Neural cell (in vitro differentiated cells): ENCODE results near the gene CTTNBP2NL. TPM values are rescaled to one million over a fixed set of nuclear protein-coding genes. Genes with fewer than 3 reads are reported as not detected.

ENCODE experiments used
- H2AFZ ChIP-seq: fragments of 200-600, 300-800 bp; sonication (generic), shearing (Covaris generic); 2 replicates; pipeline ENCODE4 v1.6.0; 2014; ENCODE audit warnings: low read depth, mild to moderate bottlenecking, antibody characterized with exemption, low read length, moderate library complexity
- H3F3A ChIP-seq: fragments of 200-600 bp; shearing (Covaris generic); 2 replicates; pipeline ENCODE4 v1.6.1; 2016; ENCODE audit warnings: mild to moderate bottlenecking, moderate library complexity, mixed read lengths, antibody characterized with exemption, low read length; ENCODE audit not compliant: insufficient read depth, poor library complexity, severe bottlenecking
- H3K27ac ChIP-seq: fragments of 200-600, 300-800 bp; sonication (generic), shearing (Covaris generic); 2 replicates; pipeline ENCODE4 v1.5.1; 2014; ENCODE audit warnings: mild to moderate bottlenecking, low read length, moderate library complexity
- H3K27me3 ChIP-seq: fragments of 300-800, 200-600 bp; sonication (generic), shearing (Covaris generic); 2 replicates; pipeline ENCODE4 v1.6.0; 2014; ENCODE audit warnings: mild to moderate bottlenecking, low read depth, low read length, moderate library complexity; ENCODE audit not compliant: insufficient read depth
- H3K36me3 ChIP-seq: fragments of 300-800, 200-600 bp; sonication (generic), shearing (Covaris generic); 2 replicates; pipeline ENCODE4 v1.5.1; 2014; ENCODE audit warnings: mild to moderate bottlenecking, antibody characterized with exemption, low read length, moderate library complexity; ENCODE audit not compliant: insufficient read depth
- H3K4me2 ChIP-seq: fragments of 300-800, 200-600 bp; sonication (generic), shearing (Covaris generic); 2 replicates; pipeline ENCODE4 v1.6.0; 2014; ENCODE audit warnings: mild to moderate bottlenecking, low read length
- H3K4me3 ChIP-seq: fragments of 300-800, 200-600 bp; sonication (generic), shearing (Covaris generic); 2 replicates; pipeline ENCODE4 v1.5.1; 2014; ENCODE audit warnings: mild to moderate bottlenecking, low read length, moderate library complexity
- H3K79me2 ChIP-seq: fragments of 200-600 bp; shearing (Covaris generic); replicated peaks from 2 replicates; pipeline ENCODE4 v1.6.0; 2014; ENCODE audit warnings: mild to moderate bottlenecking, low read length, moderate library complexity; ENCODE audit not compliant: insufficient read depth
- H3K9ac ChIP-seq: fragments of 300-800, 200-600 bp; sonication (generic), shearing (Covaris generic); 2 replicates; pipeline ENCODE4 v1.6.1; 2016; ENCODE audit warnings: mild to moderate bottlenecking, low read length, mixed read lengths
- H3K9me2 ChIP-seq: fragments of 200-600 bp; shearing (Covaris generic); 2 replicates; pipeline ENCODE4 v1.6.1; 2016; ENCODE audit warnings: mild to moderate bottlenecking, low read length, mixed read lengths; ENCODE audit not compliant: insufficient read depth
- H3K9me3 ChIP-seq: fragments of 200-600, 300-800 bp; sonication (generic), shearing (Covaris generic); 2 replicates; pipeline ENCODE4 v1.6.1; 2016; ENCODE audit warnings: mild to moderate bottlenecking, mixed run types, low read length, moderate library complexity, mixed read lengths
- H4K20me1 ChIP-seq: fragments of 200-600 bp; shearing (Covaris generic); 2 replicates; pipeline ENCODE4 v1.6.1; 2016; ENCODE audit warnings: mild to moderate bottlenecking, mixed run types; ENCODE audit not compliant: insufficient read depth
- CTCF ChIP-seq: fragments of 450-650 bp; IDR thresholded peaks from 2 replicates; pipeline ENCODE4 v1.5.1; 2014; ENCODE audit warnings: antibody characterized with exemption, mild to moderate bottlenecking, moderate library complexity; ENCODE audit not compliant: poor library complexity, severe bottlenecking
- EP300 ChIP-seq: fragments of 450-650 bp; conservative IDR thresholded peaks from 2 replicates; pipeline ENCODE4 v1.6.1; 2014; ENCODE audit warnings: antibody characterized with exemption, mild to moderate bottlenecking, moderate library complexity; ENCODE audit not compliant: poor library complexity, severe bottlenecking
- EZH2 ChIP-seq: fragments of 200-600, 300-800 bp; shearing (Covaris generic), sonication (generic); IDR thresholded peaks from 2 replicates; pipeline ENCODE4 v1.6.1; 2014; ENCODE audit warnings: antibody characterized with exemption, low read length, borderline replicate concordance, mild to moderate bottlenecking; ENCODE audit not compliant: insufficient read depth, poor library complexity, severe bottlenecking
- MXI1 ChIP-seq: fragments of 450-650 bp; conservative IDR thresholded peaks from 2 replicates; pipeline ENCODE4 v1.6.1; 2014; ENCODE audit warnings: antibody characterized with exemption, mild to moderate bottlenecking; ENCODE audit not compliant: poor library complexity, severe bottlenecking
- POLR2AphosphoS5 ChIP-seq: IDR thresholded peaks from 2 replicates; pipeline ENCODE4 v1.6.1; 2012
- RAD21 ChIP-seq: fragments of 450-650 bp; conservative IDR thresholded peaks from 2 replicates; pipeline ENCODE4 v1.6.1; 2014; ENCODE audit warnings: antibody characterized with exemption, mild to moderate bottlenecking, moderate library complexity
- REST ChIP-seq: IDR thresholded peaks from 2 replicates; pipeline ENCODE4 v1.6.1; 2012; ENCODE audit warnings: borderline replicate concordance
- SMC3 ChIP-seq: fragments of 450-650 bp; conservative IDR thresholded peaks from 2 replicates; pipeline ENCODE4 v1.6.1; 2014; ENCODE audit warnings: antibody characterized with exemption, mild to moderate bottlenecking, moderate library complexity; ENCODE audit not compliant: poor library complexity
- TAF1 ChIP-seq: IDR thresholded peaks from 2 replicates; pipeline ENCODE4 v1.6.1; 2012; ENCODE audit warnings: low read depth
- polyA plus RNA-seq: library from polyadenylated mRNA; depleted of rRNA; stranded (reverse); fragments of >200 nt; gene quantifications from 2 replicates; pipeline ENCODE4 v1.2.3, GENCODE V29; 2014

CTTNBP2NL gene
- polyA plus RNA-seq, 1 donor from 2014 or later = 11.8 TPM

GRCh38 chr1:112506731-112507130 is 110.7 kb downstream of the CTTNBP2NL start:
- no peaks in the 10 kb centered on the region for H3K9me3 ChIP-seq
- H3F3A ChIP-seq = no peaks in the 10 kb centered on the region
- no peak overlapping the region for H3K4me2 ChIP-seq
- no peaks in the 10 kb centered on the region for H3K36me3 ChIP-seq
- no peak overlapping the region for H3K9ac ChIP-seq
- H3K4me3 ChIP-seq = no peak overlapping the region
- TF ChIP-seq TAF1 (no peak), EP300 (no peak), MXI1 (no peak)
- H3K27ac ChIP-seq = no peak overlapping the region
- H3K9me2 ChIP-seq = no peaks in the 10 kb centered on the region
- peaks cover 77% of the 10 kb centered on the region for H3K27me3 ChIP-seq
- no peaks in the 10 kb centered on the region for H3K79me2 ChIP-seq
- no peaks in the 10 kb centered on the region for H4K20me1 ChIP-seq
- no peak overlapping the region for H2AFZ ChIP-seq

GRCh38 chr1:112507336-112507735 is 111.3 kb downstream of the CTTNBP2NL start:
- Histone ChIP-seq H3K4me2 (no peak overlapping the region), H3K27me3 (peaks cover 71% of the 10 kb centered on the region), H3K4me3 (no peak overlapping the region)

More at GRCh38 chr1:112507336-112507735, 111.3 kb downstream of the CTTNBP2NL start:
- H3K9me3 ChIP-seq = no peaks in the 10 kb centered on the region
- H2AFZ ChIP-seq = no peak overlapping the region
- H3K9me2 ChIP-seq = no peaks in the 10 kb centered on the region
- no peaks in the 10 kb centered on the region for H4K20me1 ChIP-seq
- TF ChIP-seq RAD21 = no peak
- TF ChIP-seq MXI1 = no peak
- TF ChIP-seq POLR2AphosphoS5 = no peak
- no peak for TF ChIP-seq TAF1
- no peak for TF ChIP-seq CTCF
- no peak for TF ChIP-seq REST
- no peak for TF ChIP-seq EZH2
- no peak for TF ChIP-seq SMC3
- TF ChIP-seq EP300 = no peak
- H3K27ac ChIP-seq = no peak overlapping the region
- no peaks in the 10 kb centered on the region for H3K79me2 ChIP-seq
- H3K9ac ChIP-seq = no peak overlapping the region
- no peaks in the 10 kb centered on the region for H3F3A ChIP-seq
- H3K36me3 ChIP-seq = no peaks in the 10 kb centered on the region
